Pons (tissue), 1 donor: ENCODE results near the gene LRAT.

Experiments
- DNase-seq: peaks from one replicate; pipeline ENCODE4 v3.0.0-alpha.2; 2016; ENCODE audit warnings: low spot score

LRAT gene

DNA sequence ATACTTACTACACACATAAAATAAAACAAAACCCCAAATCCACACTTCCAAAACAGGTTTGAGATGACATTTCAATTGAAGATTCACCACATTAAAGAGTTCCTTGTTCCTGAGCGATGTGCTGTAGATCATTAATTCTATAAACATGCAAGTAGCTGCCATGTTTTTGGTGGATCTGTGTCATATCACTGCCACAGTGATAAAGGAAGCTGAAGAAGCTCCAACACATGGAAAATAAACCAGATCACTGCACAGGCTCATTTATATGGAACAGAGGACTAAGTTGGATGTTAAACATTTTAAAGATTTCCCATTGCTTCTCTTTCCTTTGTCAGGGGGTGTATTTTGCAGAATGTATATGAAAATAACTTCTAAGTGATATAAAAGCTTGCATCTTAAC, 34.5 kb downstream of the LRAT start:
- no peak for DNase-seq

DNA sequence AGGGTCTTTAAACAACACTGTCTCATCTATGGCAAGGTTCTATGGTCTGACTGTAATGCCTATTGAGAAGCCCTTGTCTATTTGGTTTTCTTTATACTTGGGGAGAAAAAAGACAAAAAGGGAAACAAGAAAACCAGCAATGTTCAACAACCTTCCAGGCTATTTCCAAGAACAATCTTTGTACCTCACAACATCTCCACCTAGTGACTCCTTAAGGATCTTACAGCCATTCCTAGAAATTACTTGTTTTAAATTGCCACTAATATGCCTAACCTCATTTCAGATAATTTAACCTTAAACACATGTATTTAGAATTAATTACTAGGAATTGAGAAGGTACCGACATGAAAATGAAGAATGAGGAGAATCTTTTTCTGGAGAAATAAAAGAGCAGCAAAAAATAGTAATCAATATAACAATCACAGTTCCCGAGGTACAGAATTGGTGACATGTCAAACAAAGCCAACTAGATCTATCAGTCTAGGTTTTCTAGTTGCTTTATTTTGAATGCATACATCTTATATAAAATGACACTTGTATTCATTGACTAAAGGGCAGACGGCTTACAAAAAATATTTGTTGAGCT, 35.7 kb downstream of the LRAT start:
- DNase-seq: peak; percentile 62

DNA sequence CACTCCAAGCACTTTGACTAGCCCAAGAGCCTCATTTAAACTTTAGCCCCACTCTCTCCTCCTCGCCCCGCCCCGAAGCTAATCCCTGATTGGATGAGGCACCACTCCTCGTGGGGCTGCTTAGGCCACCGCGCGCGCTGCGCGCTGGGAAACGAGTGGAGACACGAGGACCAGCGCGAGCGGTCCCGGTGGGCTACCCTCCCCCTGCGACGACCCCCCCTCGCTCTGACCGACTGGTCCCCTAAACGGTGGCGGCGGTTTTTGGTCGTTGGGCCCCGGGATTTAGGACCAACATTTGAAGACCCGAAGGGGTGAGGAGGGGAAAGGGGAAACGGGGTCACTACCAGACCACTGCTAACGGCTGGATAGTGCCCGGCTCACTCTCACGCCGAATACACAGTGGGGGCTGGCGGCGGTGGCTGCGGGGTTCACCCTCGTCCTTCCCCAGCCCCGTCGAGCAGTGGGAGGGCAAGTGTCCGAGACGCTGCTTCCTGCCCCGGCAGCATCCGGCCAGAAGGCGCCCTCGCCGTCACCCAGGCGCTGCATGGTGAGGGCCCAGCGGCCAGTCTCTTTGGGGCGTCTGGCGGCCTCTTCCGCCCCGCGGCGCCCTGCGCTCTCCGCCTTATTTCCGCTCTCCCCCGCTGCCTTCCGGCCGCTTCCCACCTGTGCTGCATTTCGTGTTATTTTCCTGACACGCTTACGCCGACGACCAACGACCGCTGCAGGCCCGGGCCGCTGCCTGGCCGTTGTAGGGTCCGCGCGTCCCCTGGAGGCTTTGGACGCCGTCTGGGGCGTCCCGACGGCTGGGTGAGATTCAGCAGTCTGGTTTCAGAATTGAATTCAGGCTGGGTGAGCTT, 37.6 kb downstream of the LRAT start, which contains the start of gene RBM46:
Gene RBM46 (plus strand): TSS at position 147 of the 857 bp plus-strand sequence. CDS start 15,481 bp downstream, outside the sequence.
- DNase-seq: no peak

DNA sequence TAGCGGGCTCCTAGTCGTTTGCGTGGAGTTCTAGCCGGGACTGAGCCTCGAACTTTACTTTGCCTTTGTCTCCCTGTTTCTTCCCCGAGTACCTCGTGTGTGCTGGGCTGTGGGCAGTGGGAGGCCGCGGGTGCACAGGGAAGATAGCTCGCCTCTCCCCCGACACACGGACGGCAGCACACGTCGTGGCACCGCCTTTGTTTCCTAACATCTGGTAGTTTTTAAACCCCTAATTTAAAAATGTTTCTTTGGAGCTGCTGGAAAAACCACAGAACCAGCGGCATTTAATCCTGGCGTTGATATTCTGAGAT, 38.1 kb downstream of the LRAT start:
- DNase-seq: no peak
